HEK293 (cell line): ENCODE measurements around the gene TMC3.
A peak's percentile ranks its signal among the peaks of the same experiment; 100 is the strongest.

Source experiments
- CTCF ChIA-PET: fragments of 350-600 bp; formaldehyde crosslinking; extraction: SDS; loops from one replicate; lab custom pipeline; 2021; ENCODE audit warnings: antibody characterized with exemption; lab: Yijun Ruan, JAX
- POLR2A ChIA-PET: fragments of 300-600 bp; formaldehyde crosslinking; extraction: SDS; loops from one replicate; lab custom pipeline; 2020; ENCODE audit warnings: antibody characterized with exemption, inconsistent platforms; lab: Yijun Ruan, JAX
- H3K27ac ChIP-seq: fragments of 200-500 bp; sonication (Bioruptor generic); 2 replicates; pipeline ENCODE4 v1.5.1; 2014; ENCODE audit warnings: low read depth, low read length, control low read depth, inconsistent platforms; ENCODE audit errors: extremely low read depth
- H3K36me3 ChIP-seq, 2 experiments: fragments of 200-500 bp in 1 of 2; sonication (Bioruptor generic) in 1 of 2; 1 replicate in 1 of 2; 2 replicates in 1 of 2; pipeline ENCODE4 v1.5.1; 2014 to 2017; ENCODE audit warnings: inconsistent platforms in 2 of 2, low read length in 2 of 2; ENCODE audit not compliant: control insufficient read depth in 2 of 2, insufficient read depth in 1 of 2
- H3K4me1 ChIP-seq: fragments of 200-500 bp; sonication (Bioruptor generic); 2 replicates; pipeline ENCODE4 v1.5.1; 2014; ENCODE audit warnings: mild to moderate bottlenecking, low read length, inconsistent platforms; ENCODE audit not compliant: control insufficient read depth, insufficient read depth
- H3K4me3 ChIP-seq: 2 replicates; pipeline ENCODE4 v1.5.1; 2011; ENCODE audit warnings: low read depth, mild to moderate bottlenecking, control low read depth, low read length, moderate library complexity
- H3K9me3 ChIP-seq: fragments of 200-500 bp; sonication (Bioruptor generic); 2 replicates; pipeline ENCODE4 v1.5.1; 2014; ENCODE audit warnings: low read depth, low read length, inconsistent platforms; ENCODE audit not compliant: control insufficient read depth, insufficient read depth
- GFI1B ChIP-seq: fragments of 450-650 bp; formaldehyde crosslinking; IDR thresholded peaks from 2 replicates; pipeline ENCODE4 v1.5.1; 2016; ENCODE audit warnings: missing biosample characterization, missing genetic modification characterization
- GLI4 ChIP-seq: fragments of 450-650 bp; formaldehyde crosslinking; IDR thresholded peaks from 2 replicates; pipeline ENCODE4 v1.5.1; 2016; ENCODE audit warnings: missing biosample characterization, missing genetic modification characterization
- GLIS1 ChIP-seq: fragments of 450-650 bp; formaldehyde crosslinking; IDR thresholded peaks from 2 replicates; pipeline ENCODE4 v1.5.1; 2016; ENCODE audit warnings: missing biosample characterization, missing genetic modification characterization
- HOXC10 ChIP-seq: sonication (generic); formaldehyde crosslinking; IDR thresholded peaks from 2 replicates; pipeline ENCODE4 v1.8.1; 2023; ENCODE audit warnings: mild to moderate bottlenecking, missing genetic modification reagents
- KLF10 ChIP-seq: fragments of 450-650 bp; IDR thresholded peaks from 2 replicates; pipeline ENCODE4 v1.5.1; 2018; ENCODE audit warnings: missing biosample characterization, mild to moderate bottlenecking, missing genetic modification characterization
- SP2 ChIP-seq: fragments of 450-650 bp; formaldehyde crosslinking; IDR thresholded peaks from 2 replicates; pipeline ENCODE4 v1.5.1; 2016; ENCODE audit warnings: missing biosample characterization, missing genetic modification characterization
- ZBTB44 ChIP-seq: fragments of 450-650 bp; IDR thresholded peaks from 2 replicates; pipeline ENCODE4 v1.5.1; 2018; ENCODE audit warnings: missing biosample characterization, mild to moderate bottlenecking, missing genetic modification characterization
- ZEB2 ChIP-seq: fragments of 450-650 bp; formaldehyde crosslinking; IDR thresholded peaks from 2 replicates; pipeline ENCODE4 v1.5.1; 2016; ENCODE audit warnings: missing biosample characterization, missing genetic modification characterization
- ZFP3 ChIP-seq: fragments of 450-650 bp; formaldehyde crosslinking; IDR thresholded peaks from 2 replicates; pipeline ENCODE4 v1.5.1; 2016; ENCODE audit warnings: low read depth, missing biosample characterization, missing genetic modification characterization
- ZNF157 ChIP-seq: fragments of 450-650 bp; formaldehyde crosslinking; IDR thresholded peaks from 2 replicates; pipeline ENCODE4 v1.5.1; 2016; ENCODE audit warnings: missing biosample characterization, missing genetic modification characterization
- ZNF174 ChIP-seq: fragments of 450-650 bp; formaldehyde crosslinking; IDR thresholded peaks from 2 replicates; pipeline ENCODE4 v1.5.0; 2017; ENCODE audit warnings: missing biosample characterization, mild to moderate bottlenecking, missing genetic modification characterization
- ZNF175 ChIP-seq: fragments of 450-650 bp; formaldehyde crosslinking; IDR thresholded peaks from 2 replicates; pipeline ENCODE4 v1.5.1; 2016; ENCODE audit warnings: missing biosample characterization, missing genetic modification characterization
- ZNF214 ChIP-seq: fragments of 450-650 bp; formaldehyde crosslinking; IDR thresholded peaks from 2 replicates; pipeline ENCODE4 v1.5.1; 2017; ENCODE audit warnings: missing biosample characterization, mild to moderate bottlenecking, missing genetic modification characterization, borderline replicate concordance
- ZNF221 ChIP-seq: fragments of 450-650 bp; formaldehyde crosslinking; IDR thresholded peaks from 2 replicates; pipeline ENCODE4 v1.5.1; 2017; ENCODE audit warnings: missing biosample characterization, missing genetic modification characterization, borderline replicate concordance
- ZNF324 ChIP-seq: fragments of 450-650 bp; formaldehyde crosslinking; IDR thresholded peaks from 2 replicates; pipeline ENCODE4 v1.5.1; 2016; ENCODE audit warnings: missing biosample characterization, missing genetic modification characterization
- ZNF335 ChIP-seq: fragments of 450-650 bp; formaldehyde crosslinking; conservative IDR thresholded peaks from 2 replicates; pipeline ENCODE4 v1.5.1; 2016; ENCODE audit warnings: missing biosample characterization, missing genetic modification characterization
- ZNF350 ChIP-seq: fragments of 450-650 bp; formaldehyde crosslinking; IDR thresholded peaks from 2 replicates; pipeline ENCODE4 v1.5.0; 2017; ENCODE audit warnings: missing biosample characterization, mild to moderate bottlenecking, missing genetic modification characterization
- ZNF354C ChIP-seq: fragments of 450-650 bp; formaldehyde crosslinking; IDR thresholded peaks from 2 replicates; pipeline ENCODE4 v1.5.1; 2016; ENCODE audit warnings: missing biosample characterization, missing genetic modification characterization, low read depth, borderline replicate concordance
- ZNF473 ChIP-seq: fragments of 450-650 bp; formaldehyde crosslinking; IDR thresholded peaks from 2 replicates; pipeline ENCODE4 v1.5.1; 2017; ENCODE audit warnings: missing biosample characterization, missing genetic modification characterization
- ZNF48 ChIP-seq: fragments of 450-650 bp; formaldehyde crosslinking; IDR thresholded peaks from 2 replicates; pipeline ENCODE4 v1.5.1; 2016; ENCODE audit warnings: missing biosample characterization, missing genetic modification characterization
- ZNF548 ChIP-seq: fragments of 450-650 bp; formaldehyde crosslinking; IDR thresholded peaks from 2 replicates; pipeline ENCODE4 v1.5.1; 2016; ENCODE audit warnings: missing biosample characterization, missing genetic modification characterization
- ZNF571 ChIP-seq: fragments of 450-650 bp; formaldehyde crosslinking; IDR thresholded peaks from 2 replicates; pipeline ENCODE4 v1.5.0; 2017; ENCODE audit warnings: missing biosample characterization, missing genetic modification characterization
- ZNF626 ChIP-seq: fragments of 450-650 bp; sonication (Bioruptor Pico); formaldehyde crosslinking; IDR thresholded peaks from 2 replicates; pipeline ENCODE4 v1.5.1; 2018; ENCODE audit warnings: missing biosample characterization, missing genetic modification characterization, inconsistent platforms
- ZNF654 ChIP-seq: fragments of 450-650 bp; formaldehyde crosslinking; IDR thresholded peaks from 2 replicates; pipeline ENCODE4 v1.5.1; 2016; ENCODE audit warnings: low read depth, missing biosample characterization, missing genetic modification characterization
- ZNF664 ChIP-seq: fragments of 450-650 bp; formaldehyde crosslinking; IDR thresholded peaks from 2 replicates; pipeline ENCODE4 v1.5.1; 2016; ENCODE audit warnings: missing biosample characterization, missing genetic modification characterization
- ZNF707 ChIP-seq: fragments of 450-650 bp; formaldehyde crosslinking; IDR thresholded peaks from 2 replicates; pipeline ENCODE4 v1.5.1; 2016; ENCODE audit warnings: missing biosample characterization, missing genetic modification characterization
- TF ChIP-seq, protein P1 (sequence below): fragments of 450-650 bp; formaldehyde crosslinking; IDR thresholded peaks from 2 replicates; pipeline ENCODE4 v1.5.1; 2016; ENCODE audit warnings: missing biosample characterization, missing genetic modification characterization
- TF ChIP-seq, protein P2 (sequence below): fragments of 450-650 bp; formaldehyde crosslinking; IDR thresholded peaks from 2 replicates; pipeline ENCODE4 v1.5.1; 2016; ENCODE audit warnings: missing biosample characterization, missing genetic modification characterization
- TF ChIP-seq, protein P3 (sequence below): fragments of 450-650 bp; formaldehyde crosslinking; IDR thresholded peaks from 2 replicates; pipeline ENCODE4 v1.5.1; 2016; ENCODE audit warnings: missing biosample characterization, missing genetic modification characterization

The TMC3 gene

DNA sequence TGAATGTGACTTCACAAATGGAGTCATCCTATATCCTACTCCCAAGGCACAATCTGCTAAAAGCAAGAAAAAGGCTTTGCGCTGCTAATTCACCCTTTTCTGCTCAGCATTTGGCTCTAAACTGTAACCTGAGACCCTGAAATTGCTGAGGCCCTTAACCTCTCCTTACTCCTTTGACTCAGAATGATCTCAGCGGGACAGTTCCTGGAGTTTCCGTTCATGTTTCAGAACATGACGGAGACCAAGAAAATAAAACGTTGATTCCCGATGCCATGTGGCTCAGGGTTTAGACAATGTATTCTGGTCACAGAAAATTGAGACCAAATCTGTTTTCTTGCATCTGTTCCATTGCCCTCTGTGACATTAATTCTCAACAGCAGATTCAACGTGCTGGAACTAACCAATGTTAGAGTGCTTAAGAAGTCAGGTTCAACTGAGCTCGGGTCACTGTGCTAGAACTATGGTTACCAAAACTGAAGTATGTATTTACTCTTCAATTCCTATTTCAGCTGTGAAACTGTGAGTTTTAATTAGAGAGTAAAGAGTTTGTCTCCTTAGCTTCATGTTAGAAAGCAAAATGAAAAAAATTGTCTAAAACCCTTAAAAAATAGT is 45.4 kb upstream of the TMC3 start (continued):
- no peak for TF ChIP-seq ZFP3 (tag by site-specific recombination)
- TF ChIP-seq ZNF174 (tag by site-specific recombination) = no peak
- TF ChIP-seq ZEB2 (tag by site-specific recombination) = peak; percentile 68
- TF ChIP-seq, protein P1, sequence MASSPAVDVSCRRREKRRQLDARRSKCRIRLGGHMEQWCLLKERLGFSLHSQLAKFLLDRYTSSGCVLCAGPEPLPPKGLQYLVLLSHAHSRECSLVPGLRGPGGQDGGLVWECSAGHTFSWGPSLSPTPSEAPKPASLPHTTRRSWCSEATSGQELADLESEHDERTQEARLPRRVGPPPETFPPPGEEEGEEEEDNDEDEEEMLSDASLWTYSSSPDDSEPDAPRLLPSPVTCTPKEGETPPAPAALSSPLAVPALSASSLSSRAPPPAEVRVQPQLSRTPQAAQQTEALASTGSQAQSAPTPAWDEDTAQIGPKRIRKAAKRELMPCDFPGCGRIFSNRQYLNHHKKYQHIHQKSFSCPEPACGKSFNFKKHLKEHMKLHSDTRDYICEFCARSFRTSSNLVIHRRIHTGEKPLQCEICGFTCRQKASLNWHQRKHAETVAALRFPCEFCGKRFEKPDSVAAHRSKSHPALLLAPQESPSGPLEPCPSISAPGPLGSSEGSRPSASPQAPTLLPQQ (tag by site-specific recombination) = peak; percentile 40; the same call in 1 of the 2 replicates
- no peak for TF ChIP-seq ZNF221 (tag by site-specific recombination)
- TF ChIP-seq ZBTB44 = no peak
- TF ChIP-seq ZNF350 (tag by site-specific recombination) = no peak
- TF ChIP-seq ZNF175 (tag by site-specific recombination) = no peak
- TF ChIP-seq ZNF324 = no peak
- TF ChIP-seq ZNF354C (tag by site-specific recombination) = no peak
- TF ChIP-seq ZNF571 (tag by site-specific recombination) = no peak
- no peak for TF ChIP-seq ZNF48 (tag by site-specific recombination)
- TF ChIP-seq ZNF157 (tag by site-specific recombination) = no peak
- TF ChIP-seq ZNF214 (tag by site-specific recombination) = no peak
- no peak for TF ChIP-seq ZNF473

DNA sequence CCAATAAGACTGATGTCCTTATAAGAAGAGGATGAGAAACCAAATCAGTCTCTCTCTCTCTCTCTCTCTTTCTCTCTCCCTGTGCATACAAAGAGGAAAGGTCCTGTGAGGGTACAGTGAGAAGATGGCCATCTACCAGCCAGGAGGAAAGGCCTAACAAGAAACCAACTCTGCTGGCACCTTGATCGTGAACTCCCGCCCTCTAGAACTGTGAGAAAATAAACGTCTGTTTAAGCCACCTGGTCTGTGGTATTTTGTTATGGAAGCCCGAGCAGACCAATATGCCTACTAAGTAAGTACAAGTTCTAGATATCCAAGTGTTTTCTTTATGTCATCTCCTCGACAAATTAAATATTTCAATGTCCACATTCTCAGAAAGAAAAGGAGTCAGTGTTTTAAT is 44.9 kb upstream of the TMC3 start:
- ChIA-PET CTCF (interaction anchor here (1.3 kb wide), 1 partner anchor 18 kb away, joined by 3 read pairs; no protein-coding TSS in a partner anchor), POLR2A (no interaction called here)
- Histone ChIP-seq H3K4me3 (no peak overlapping the region), H3K27ac (peak overlapping the region; percentile 6; the same call in 1 of the 2 replicates), H3K4me1 (peaks cover 9% of the 10 kb centered on the region; the same call in 1 of the 2 replicates), H3K36me3 (no peaks in the 10 kb centered on the region), H3K9me3 (no peaks in the 10 kb centered on the region)
- TF ChIP-seq GLIS1 (tag by site-specific recombination) (no peak), ZNF664 (tag by site-specific recombination) (no peak), GFI1B (no peak), ZNF626 (tag by site-specific recombination) (no peak), ZNF335 (tag by site-specific recombination) (0 out of 2 replicates have a peak, but pooled peaks have one; percentile 22), SP2 (no peak), HOXC10 (CRISPR knock-in tag) (no peak), ZNF548 (tag by site-specific recombination) (peak; percentile 57), ZNF707 (tag by site-specific recombination) (no peak), KLF10 (no peak), GLI4 (tag by site-specific recombination) (no peak), ZNF654 (tag by site-specific recombination) (no peak)
- TF ChIP-seq, protein P2, sequence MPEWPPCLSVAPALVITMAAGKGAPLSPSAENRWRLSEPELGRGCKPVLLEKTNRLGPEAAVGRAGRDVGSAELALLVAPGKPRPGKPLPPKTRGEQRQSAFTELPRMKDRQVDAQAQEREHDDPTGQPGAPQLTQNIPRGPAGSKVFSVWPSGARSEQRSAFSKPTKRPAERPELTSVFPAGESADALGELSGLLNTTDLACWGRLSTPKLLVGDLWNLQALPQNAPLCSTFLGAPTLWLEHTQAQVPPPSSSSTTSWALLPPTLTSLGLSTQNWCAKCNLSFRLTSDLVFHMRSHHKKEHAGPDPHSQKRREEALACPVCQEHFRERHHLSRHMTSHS (tag by site-specific recombination) = no peak
- TF ChIP-seq, protein P3, sequence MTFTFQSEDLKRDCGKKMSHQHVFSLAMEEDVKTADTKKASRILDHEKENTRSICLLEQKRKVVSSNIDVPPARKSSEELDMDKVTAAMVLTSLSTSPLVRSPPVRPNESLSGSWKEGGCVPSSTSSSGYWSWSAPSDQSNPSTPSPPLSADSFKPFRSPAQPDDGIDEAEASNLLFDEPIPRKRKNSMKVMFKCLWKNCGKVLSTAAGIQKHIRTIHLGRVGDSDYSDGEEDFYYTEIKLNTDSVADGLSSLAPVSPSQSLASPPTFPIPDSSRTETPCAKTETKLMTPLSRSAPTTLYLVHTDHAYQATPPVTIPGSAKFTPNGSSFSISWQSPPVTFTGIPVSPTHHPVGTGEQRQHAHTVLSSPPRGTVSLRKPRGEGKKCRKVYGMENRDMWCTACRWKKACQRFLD (tag by site-specific recombination) = no peak
